IMR-90 (cell line): ENCODE measurements around the gene ZSCAN25. TPM values are rescaled to one million over a fixed set of nuclear protein-coding genes. Genes with fewer than 3 reads are reported as not detected.

Source experiments
- ATAC-seq: fragments of 200-7000 bp; cut with Tn5 transposase; 2 replicates; pipeline ENCODE4 v1.9.1; 2020; ENCODE audit warnings: low read depth, mild to moderate bottlenecking, moderate library complexity
- BruUV-seq: library from RNA; stranded (reverse); fragments of 400-500 nt; replicated peaks from 2 replicates; lab custom pipeline; 2021; lab: Mats Ljungman, UMichigan
- CTCF ChIA-PET: fragments of 300-600 bp; formaldehyde crosslinking; extraction: SDS; loops from one replicate; lab custom pipeline; 2021; ENCODE audit warnings: antibody characterized with exemption; lab: Yijun Ruan, JAX
- POLR2A ChIA-PET: fragments of 300-600 bp; sonication (Branson Sonifier 250); formaldehyde crosslinking; loops from one replicate; lab custom pipeline; 2022; ENCODE audit warnings: antibody characterized with exemption; ENCODE audit not compliant: unreplicated experiment; lab: Charles Lee
- DNase-seq: peaks from one replicate; pipeline ENCODE4 v3.0.0; 2013
- H2AFZ ChIP-seq: replicated peaks from 2 replicates; pipeline ENCODE3; 2013; ENCODE audit warnings: low read length, mild to moderate bottlenecking; ENCODE audit not compliant: poor library complexity
- H2AK5ac ChIP-seq: 2 replicates; pipeline ENCODE4 v1.6.1; 2013; ENCODE audit warnings: low read depth, low read length, inconsistent platforms
- H2AK9ac ChIP-seq: replicated peaks from 2 replicates; pipeline ENCODE3; 2013; ENCODE audit warnings: mild to moderate bottlenecking, low read depth, low read length, moderate library complexity; ENCODE audit not compliant: poor library complexity
- H2BK120ac ChIP-seq: 2 replicates; pipeline ENCODE4 v1.6.1; 2013; ENCODE audit warnings: low read depth, low read length, inconsistent platforms
- H2BK15ac ChIP-seq: 3 replicates; pipeline ENCODE4 v1.6.1; 2013; ENCODE audit warnings: low read depth, low read length, inconsistent platforms
- H2BK20ac ChIP-seq: 2 replicates; pipeline ENCODE4 v1.6.1; 2013; ENCODE audit warnings: low read depth, mild to moderate bottlenecking, inconsistent platforms, low read length, moderate library complexity
- H2BK5ac ChIP-seq: 2 replicates; pipeline ENCODE4 v1.6.1; 2013; ENCODE audit warnings: mild to moderate bottlenecking, low read depth, low read length, inconsistent platforms; ENCODE audit not compliant: poor library complexity, severe bottlenecking
- H3K14ac ChIP-seq: replicated peaks from 2 replicates; pipeline ENCODE4 v1.6.1; 2013; ENCODE audit warnings: low read depth, low read length, inconsistent platforms
- H3K18ac ChIP-seq: 2 replicates; pipeline ENCODE4 v1.6.1; 2013; ENCODE audit warnings: low read depth, low read length, control low read depth
- H3K23ac ChIP-seq: 2 replicates; pipeline ENCODE4 v1.6.1; 2013; ENCODE audit warnings: low read depth, low read length, inconsistent platforms
- H3K27ac ChIP-seq: 2 replicates; pipeline ENCODE4 v1.5.1; 2013; ENCODE audit warnings: mild to moderate bottlenecking, control low read depth, low read length; ENCODE audit not compliant: insufficient read depth
- H3K27me3 ChIP-seq: 2 replicates; pipeline ENCODE4 v1.6.1; 2013; ENCODE audit warnings: low read length; ENCODE audit not compliant: control insufficient read depth, insufficient read depth
- H3K36me3 ChIP-seq: 2 replicates; pipeline ENCODE4 v1.6.1; 2013; ENCODE audit warnings: low read length, mixed read lengths; ENCODE audit not compliant: control insufficient read depth, insufficient read depth
- H3K4ac ChIP-seq: 2 replicates; pipeline ENCODE4 v1.6.1; 2013; ENCODE audit warnings: low read depth, low read length, inconsistent platforms
- H3K4me1 ChIP-seq: 2 replicates; pipeline ENCODE4 v1.6.1; 2013; ENCODE audit warnings: low read length, mixed read lengths; ENCODE audit not compliant: control insufficient read depth, insufficient read depth
- H3K4me2 ChIP-seq: 2 replicates; pipeline ENCODE4 v1.6.1; 2013; ENCODE audit warnings: low read depth, mild to moderate bottlenecking, control low read depth, low read length, moderate library complexity
- H3K4me3 ChIP-seq: 2 replicates; pipeline ENCODE4 v1.5.1; 2013; ENCODE audit warnings: low read depth, mild to moderate bottlenecking, control low read depth, low read length, moderate library complexity; ENCODE audit not compliant: insufficient read depth
- H3K56ac ChIP-seq: 2 replicates; pipeline ENCODE4 v1.6.1; 2013; ENCODE audit warnings: low read length, inconsistent platforms; ENCODE audit not compliant: insufficient read depth; ENCODE audit errors: extremely low read depth
- H3K79me1 ChIP-seq, 2 experiments: 2 replicates each; pipeline ENCODE4 v1.6.1; 2013; ENCODE audit warnings: low read length in 2 of 2, inconsistent platforms in 1 of 2, low read depth in 1 of 2
- H3K9ac ChIP-seq: 2 replicates; pipeline ENCODE4 v1.6.1; 2013; ENCODE audit warnings: low read depth, low read length, control low read depth
- H3K9me1 ChIP-seq: 2 replicates; pipeline ENCODE4 v1.6.1; 2013; ENCODE audit warnings: low read length, inconsistent platforms; ENCODE audit not compliant: insufficient read depth
- H3K9me3 ChIP-seq: 2 replicates; pipeline ENCODE4 v1.6.1; 2013; ENCODE audit warnings: low read length; ENCODE audit not compliant: control insufficient read depth, insufficient read depth
- H4K20me1 ChIP-seq: 2 replicates; pipeline ENCODE4 v1.6.1; 2013; ENCODE audit warnings: low read length, inconsistent platforms; ENCODE audit not compliant: insufficient read depth
- H4K5ac ChIP-seq: 2 replicates; pipeline ENCODE4 v1.6.1; 2013; ENCODE audit warnings: mild to moderate bottlenecking, low read depth, low read length, control low read depth
- H4K8ac ChIP-seq, 2 experiments: 2 replicates each; pipeline ENCODE4 v1.6.1; 2013; ENCODE audit warnings: low read depth in 2 of 2, low read length in 2 of 2, control low read depth in 1 of 2, inconsistent platforms in 1 of 2
- H4K91ac ChIP-seq: 2 replicates; pipeline ENCODE4 v1.6.1; 2013; ENCODE audit warnings: low read depth, low read length, inconsistent platforms; ENCODE audit not compliant: insufficient read depth
- BHLHE40 ChIP-seq: fragments of 150-350 bp; IDR thresholded peaks from 2 replicates; pipeline ENCODE4 v1.6.1; 2016; ENCODE audit warnings: mild to moderate bottlenecking, low read depth, low read length
- CEBPB ChIP-seq: IDR thresholded peaks from 2 replicates; pipeline ENCODE4 v1.6.1; 2012; ENCODE audit warnings: low read depth, low read length, improper control_type of control experiment
- CHD1 ChIP-seq: IDR thresholded peaks from 2 replicates; pipeline ENCODE4 v1.6.1; 2012; ENCODE audit warnings: low read depth, low read length, improper control_type of control experiment
- CTCF ChIP-seq: conservative IDR thresholded peaks from 2 replicates; pipeline ENCODE4 v1.5.1; 2012; ENCODE audit warnings: mild to moderate bottlenecking, low read depth, low read length, improper control_type of control experiment
- FOS ChIP-seq: fragments of 150-350 bp; IDR thresholded peaks from 2 replicates; pipeline ENCODE4 v1.6.1; 2016; ENCODE audit warnings: low read depth, low read length
- MAFK ChIP-seq: IDR thresholded peaks from 2 replicates; pipeline ENCODE4 v1.6.1; 2012; ENCODE audit warnings: low read depth, low read length, improper control_type of control experiment
- MAZ ChIP-seq: IDR thresholded peaks from 2 replicates; pipeline ENCODE4 v1.6.1; 2012; ENCODE audit warnings: low read depth, mild to moderate bottlenecking, low read length, improper control_type of control experiment, moderate library complexity, borderline replicate concordance
- MXI1 ChIP-seq: IDR thresholded peaks from 2 replicates; pipeline ENCODE4 v1.6.1; 2012; ENCODE audit warnings: low read depth, mild to moderate bottlenecking, low read length, moderate library complexity, borderline replicate concordance
- NFE2L2 ChIP-seq: fragments of 150-350 bp; IDR thresholded peaks from 2 replicates; pipeline ENCODE4 v1.6.1; 2016; ENCODE audit warnings: low read depth, mild to moderate bottlenecking, low read length
- POLR2A ChIP-seq: IDR thresholded peaks from 2 replicates; pipeline ENCODE4 v1.6.1; 2012; ENCODE audit warnings: mild to moderate bottlenecking, low read depth, low read length
- RAD21 ChIP-seq: IDR thresholded peaks from 2 replicates; pipeline ENCODE4 v1.6.1; 2012; ENCODE audit warnings: low read length, improper control_type of control experiment
- RCOR1 ChIP-seq: IDR thresholded peaks from 2 replicates; pipeline ENCODE4 v1.6.1; 2012; ENCODE audit warnings: mild to moderate bottlenecking, low read length, improper control_type of control experiment; ENCODE audit not compliant: insufficient replicate concordance
- RFX5 ChIP-seq: IDR thresholded peaks from 2 replicates; pipeline ENCODE4 v1.8.0; 2012; ENCODE audit warnings: low read depth, mild to moderate bottlenecking, low read length, moderate library complexity
- SMC3 ChIP-seq: fragments of 150-350 bp; IDR thresholded peaks from 2 replicates; pipeline ENCODE4 v1.6.1; 2016; ENCODE audit warnings: low read depth, mild to moderate bottlenecking, antibody characterized with exemption, low read length, moderate library complexity
- USF2 ChIP-seq: fragments of 150-350 bp; IDR thresholded peaks from 2 replicates; pipeline ENCODE4 v1.6.1; 2017; ENCODE audit warnings: mild to moderate bottlenecking, antibody characterized with exemption, low read length, low read depth
- WGBS, 2 experiments: methylation state at CpG; one replicate each; pipeline versions ENCODE4 v1.1.5 to v1.1.7; 2013; ENCODE audit warnings: missing lambda C conversion rate in 2 of 2; ENCODE audit not compliant: insufficient read length in 1 of 2; ENCODE audit errors: extremely low coverage in 2 of 2; 5-methylcytosine and 5-hydroxymethylcytosine counted together
- dilution Hi-C: fragments of 300-500 bp; cut with HindIII; formaldehyde crosslinking; loops from one replicate; pipeline ENCODE4 v1.14.3; 2018; ENCODE audit warnings: low sequenced_read_pairs; ENCODE audit not compliant: unreplicated experiment
- in situ Hi-C: fragments of 300-500 bp; cut with MboI; formaldehyde crosslinking; loops from 3 replicates; pipeline ENCODE4 v1.14.3; 2019; ENCODE audit warnings: low sequenced_read_pairs, inconsistent platforms, mixed read lengths
- intact Hi-C: fragments of 100-400 bp; cut with micrococcal nuclease; formaldehyde crosslinking; loops from 2 replicates; pipeline ENCODE4 v1.10.0; 2022
- polyA plus RNA-seq, 3 experiments: library from polyadenylated mRNA; depleted of rRNA; stranded (reverse); fragments of >200 nt; gene quantifications; 2 replicates each; pipeline ENCODE4 v1.2.3, GENCODE V29; 2012; ENCODE audit warnings: low replicate concordance in 1 of 3
- total RNA-seq: library from RNA; depleted of rRNA; stranded (reverse); fragments of >200 nt; gene quantifications from 2 replicates; pipeline ENCODE4 v1.2.3, GENCODE V29; 2012
- TF ChIP-seq, protein P1 (sequence below): fragments of 150-350 bp; IDR thresholded peaks from 2 replicates; pipeline ENCODE4 v1.6.1; 2016; ENCODE audit warnings: low read depth, mild to moderate bottlenecking, low read length, moderate library complexity, borderline replicate concordance

Gene ZSCAN25
- total and polyA plus RNA-seq, 2 of the 4 experiments (the other 2 are of a cell fraction): 6.2 to 9.0 TPM

GRCh38 chr7:99626661-99627060, 9.9 kb downstream of the ZSCAN25 start:
- no peak for TF ChIP-seq CEBPB
- TF ChIP-seq, protein P1, sequence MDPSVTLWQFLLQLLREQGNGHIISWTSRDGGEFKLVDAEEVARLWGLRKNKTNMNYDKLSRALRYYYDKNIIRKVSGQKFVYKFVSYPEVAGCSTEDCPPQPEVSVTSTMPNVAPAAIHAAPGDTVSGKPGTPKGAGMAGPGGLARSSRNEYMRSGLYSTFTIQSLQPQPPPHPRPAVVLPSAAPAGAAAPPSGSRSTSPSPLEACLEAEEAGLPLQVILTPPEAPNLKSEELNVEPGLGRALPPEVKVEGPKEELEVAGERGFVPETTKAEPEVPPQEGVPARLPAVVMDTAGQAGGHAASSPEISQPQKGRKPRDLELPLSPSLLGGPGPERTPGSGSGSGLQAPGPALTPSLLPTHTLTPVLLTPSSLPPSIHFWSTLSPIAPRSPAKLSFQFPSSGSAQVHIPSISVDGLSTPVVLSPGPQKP: no peak
- no peak for TF ChIP-seq CHD1
- no peak for TF ChIP-seq SMC3
- no peak for TF ChIP-seq MXI1
- no peak for TF ChIP-seq MAZ
- TF ChIP-seq POLR2A: no peak
- no peak for TF ChIP-seq RCOR1
- TF ChIP-seq NFE2L2: no peak
- no peak for TF ChIP-seq RFX5
- TF ChIP-seq BHLHE40: no peak
- no peak for TF ChIP-seq CTCF
- TF ChIP-seq MAFK: no peak
- TF ChIP-seq USF2: no peak
- no peak for TF ChIP-seq RAD21
- no peak for TF ChIP-seq FOS
- ATAC-seq (no peak), DNase-seq (no peak)
- H3K27ac ChIP-seq: no peak overlapping the region
- no peak overlapping the region for H4K8ac ChIP-seq
- ChIA-PET POLR2A (interaction anchor here (1.5 kb wide), 1 partner anchor 10 kb away, joined by 7 read pairs; the partner anchor contains the start of gene ZSCAN25), CTCF (no interaction called here)
- peaks cover 14 to 35% of the 10 kb centered on the region in 2 experiments for H3K79me1 ChIP-seq
- H2BK120ac ChIP-seq: no peak overlapping the region
- H4K20me1 ChIP-seq: peaks cover 7% of the 10 kb centered on the region; the same call in 1 of the 2 replicates
- dilution Hi-C loops: no loop called here
- no peak overlapping the region for H3K4me3 ChIP-seq
- H3K9me1 ChIP-seq: no peaks in the 10 kb centered on the region; the same call in 1 of the 2 replicates
- H2BK5ac ChIP-seq: no peak overlapping the region
- no peak overlapping the region for H3K4ac ChIP-seq
- no peak overlapping the region for H4K91ac ChIP-seq
- H3K14ac ChIP-seq: no peak overlapping the region
- no peak overlapping the region for H4K5ac ChIP-seq
- no peak overlapping the region for H2AK9ac ChIP-seq
- no peak overlapping the region for H3K23ac ChIP-seq
- no peak overlapping the region for H3K56ac ChIP-seq
- no peak overlapping the region for H3K9ac ChIP-seq
- H3K27me3 ChIP-seq: no peaks in the 10 kb centered on the region
- no peak overlapping the region for H3K4me2 ChIP-seq
- no peak overlapping the region for H2BK20ac ChIP-seq
- no peak overlapping the region for H2AK5ac ChIP-seq
- in situ Hi-C loops: no loop called here
- no CpG with 5 or more reads among the region's 1 CpG for WGBS, 2 experiments
- H2AFZ ChIP-seq: no peak overlapping the region
- no peak overlapping the region for H2BK15ac ChIP-seq
- no TSS peak for BruUV-seq
- no peak overlapping the region for H3K18ac ChIP-seq
- no peaks in the 10 kb centered on the region for H3K9me3 ChIP-seq
- H3K36me3 ChIP-seq: peaks cover 66% of the 10 kb centered on the region
- intact Hi-C loops: no loop called here
- H3K4me1 ChIP-seq: no peaks in the 10 kb centered on the region
